Endothelial cell of umbilical vein (primary cell): ENCODE results near the gene AQR.

Source experiments
- CTCF ChIP-seq, 2 donors: IDR thresholded peaks; 1 replicate in 1 of 2; 2 replicates in 1 of 2; pipeline ENCODE4 v1.5.1; 2011; ENCODE audit warnings: low read length in 2 of 2, mild to moderate bottlenecking in 2 of 2, moderate library complexity in 2 of 2, control low read depth in 1 of 2, inconsistent platforms in 1 of 2, low read depth in 1 of 2; ENCODE audit not compliant: insufficient read depth in 1 of 2; ENCODE audit errors: extremely low read depth in 1 of 2
- POLR2A ChIP-seq: IDR thresholded peaks from 2 replicates; pipeline ENCODE4 v1.6.1; 2012; ENCODE audit warnings: low read depth, mild to moderate bottlenecking, control low read depth, low read length

- TF ChIP-seq CTCF (IDR thresholded peaks at IDR 0.05; ENCODE audit: extremely low read depth in 1 of 2, insufficient read depth in 1 of 2, low read depth in 1 of 2, low read length in 2 of 2) (no peak), POLR2A (no peak)
Observed at GRCh38 chr15:34984889-34985630, 15.5 kb upstream of the AQR start.
